Measurements from ENCODE around the gene POGLUT3.

- TF ChIP-seq EZH2 (IDR thresholded peaks at IDR 0.05) (no peak), CTCF (IDR thresholded peaks at IDR 0.05) (no peak)
Observed at GRCh38 chr11:108508653-108509593, 10.7 kb upstream of the POGLUT3 start.

Data from neural progenitor cell (in vitro differentiated cells).